ENCODE measurements around the gene KMT2B.
A peak's percentile ranks its signal among the peaks of the same experiment; 100 is the strongest.
"Not testable (repeated sequence)": the region's sequence is repeated elsewhere in the genome, so short reads cannot be mapped to it uniquely, and the experiment has no call there.

KMT2B gene, protein sequence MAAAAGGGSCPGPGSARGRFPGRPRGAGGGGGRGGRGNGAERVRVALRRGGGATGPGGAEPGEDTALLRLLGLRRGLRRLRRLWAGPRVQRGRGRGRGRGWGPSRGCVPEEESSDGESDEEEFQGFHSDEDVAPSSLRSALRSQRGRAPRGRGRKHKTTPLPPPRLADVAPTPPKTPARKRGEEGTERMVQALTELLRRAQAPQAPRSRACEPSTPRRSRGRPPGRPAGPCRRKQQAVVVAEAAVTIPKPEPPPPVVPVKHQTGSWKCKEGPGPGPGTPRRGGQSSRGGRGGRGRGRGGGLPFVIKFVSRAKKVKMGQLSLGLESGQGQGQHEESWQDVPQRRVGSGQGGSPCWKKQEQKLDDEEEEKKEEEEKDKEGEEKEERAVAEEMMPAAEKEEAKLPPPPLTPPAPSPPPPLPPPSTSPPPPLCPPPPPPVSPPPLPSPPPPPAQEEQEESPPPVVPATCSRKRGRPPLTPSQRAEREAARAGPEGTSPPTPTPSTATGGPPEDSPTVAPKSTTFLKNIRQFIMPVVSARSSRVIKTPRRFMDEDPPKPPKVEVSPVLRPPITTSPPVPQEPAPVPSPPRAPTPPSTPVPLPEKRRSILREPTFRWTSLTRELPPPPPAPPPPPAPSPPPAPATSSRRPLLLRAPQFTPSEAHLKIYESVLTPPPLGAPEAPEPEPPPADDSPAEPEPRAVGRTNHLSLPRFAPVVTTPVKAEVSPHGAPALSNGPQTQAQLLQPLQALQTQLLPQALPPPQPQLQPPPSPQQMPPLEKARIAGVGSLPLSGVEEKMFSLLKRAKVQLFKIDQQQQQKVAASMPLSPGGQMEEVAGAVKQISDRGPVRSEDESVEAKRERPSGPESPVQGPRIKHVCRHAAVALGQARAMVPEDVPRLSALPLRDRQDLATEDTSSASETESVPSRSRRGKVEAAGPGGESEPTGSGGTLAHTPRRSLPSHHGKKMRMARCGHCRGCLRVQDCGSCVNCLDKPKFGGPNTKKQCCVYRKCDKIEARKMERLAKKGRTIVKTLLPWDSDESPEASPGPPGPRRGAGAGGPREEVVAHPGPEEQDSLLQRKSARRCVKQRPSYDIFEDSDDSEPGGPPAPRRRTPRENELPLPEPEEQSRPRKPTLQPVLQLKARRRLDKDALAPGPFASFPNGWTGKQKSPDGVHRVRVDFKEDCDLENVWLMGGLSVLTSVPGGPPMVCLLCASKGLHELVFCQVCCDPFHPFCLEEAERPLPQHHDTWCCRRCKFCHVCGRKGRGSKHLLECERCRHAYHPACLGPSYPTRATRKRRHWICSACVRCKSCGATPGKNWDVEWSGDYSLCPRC (N-terminal part only)

DNA sequence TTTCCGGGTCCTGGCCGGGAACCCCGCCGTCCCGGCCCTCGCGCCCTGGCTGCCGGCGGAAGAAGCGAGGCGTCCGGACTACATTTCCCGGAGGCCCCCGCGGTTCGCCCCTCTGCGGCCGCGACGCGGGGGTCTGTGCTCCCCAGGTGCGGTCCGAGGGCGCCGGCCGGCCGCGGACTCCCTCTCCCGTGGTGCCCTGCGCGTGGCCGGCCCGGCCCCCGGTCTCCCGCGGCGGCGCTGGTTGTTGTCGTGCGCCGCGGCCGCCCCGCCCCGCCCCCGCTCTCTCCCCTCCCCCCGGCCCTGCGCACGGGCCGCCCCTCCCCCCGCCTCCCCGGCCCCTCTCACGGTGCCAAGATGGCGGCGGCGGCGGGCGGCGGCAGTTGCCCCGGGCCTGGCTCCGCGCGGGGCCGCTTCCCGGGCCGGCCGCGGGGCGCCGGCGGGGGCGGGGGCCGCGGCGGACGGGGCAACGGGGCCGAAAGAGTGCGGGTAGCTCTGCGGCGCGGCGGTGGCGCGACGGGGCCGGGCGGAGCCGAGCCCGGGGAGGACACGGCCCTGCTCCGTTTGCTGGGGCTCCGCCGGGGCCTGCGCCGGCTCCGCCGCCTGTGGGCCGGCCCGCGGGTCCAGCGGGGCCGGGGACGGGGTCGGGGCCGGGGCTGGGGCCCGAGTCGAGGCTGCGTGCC, at the start of gene KMT2B:
KMT2B (plus strand) TSS at position 339 of the 680 bp plus-strand sequence; CDS start at position 355, 16 bp downstream.
- DNase-seq: no peak

DNA sequence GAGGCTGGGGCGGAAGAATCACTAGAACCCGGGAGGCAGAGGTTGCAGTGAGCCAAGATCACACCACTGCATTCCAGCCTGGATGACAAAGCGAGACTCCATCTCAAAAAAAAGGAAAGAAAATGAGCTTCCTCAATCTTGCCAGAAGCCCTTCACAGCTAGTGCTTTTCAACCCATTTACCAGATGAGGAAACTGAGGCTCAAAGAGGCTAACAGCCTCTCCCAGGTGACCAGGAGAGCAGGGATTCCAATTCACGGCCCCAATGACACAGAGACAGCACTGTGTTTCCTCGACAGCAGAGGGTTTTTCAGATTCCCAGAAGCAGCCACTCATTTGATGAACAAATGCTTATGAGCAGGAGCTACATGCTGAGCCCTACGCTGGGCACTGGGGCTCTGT, 48.2 kb upstream of the KMT2B start:
- DNase-seq: no peak

DNA sequence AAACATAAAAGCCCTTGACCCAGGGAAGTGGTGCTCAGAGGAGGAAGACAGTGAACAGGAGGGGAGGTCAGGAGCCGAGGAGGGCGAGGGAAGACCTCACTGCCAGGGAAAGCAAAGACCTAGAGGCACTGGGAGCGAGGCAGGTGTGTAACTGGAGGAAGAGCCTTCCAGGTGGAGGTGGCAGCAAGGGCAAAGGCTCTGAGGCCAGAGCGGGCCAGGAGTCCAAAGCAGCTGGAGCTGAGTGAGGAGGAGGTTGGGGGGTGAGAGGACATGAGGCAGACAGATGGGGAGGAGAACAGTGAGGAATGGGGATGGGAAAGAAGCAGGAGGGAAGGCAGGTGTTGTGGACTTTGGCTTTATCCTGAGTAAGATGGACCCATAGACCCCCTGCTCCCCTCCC, 47.8 kb upstream of the KMT2B start:
- no peak for DNase-seq

DNA sequence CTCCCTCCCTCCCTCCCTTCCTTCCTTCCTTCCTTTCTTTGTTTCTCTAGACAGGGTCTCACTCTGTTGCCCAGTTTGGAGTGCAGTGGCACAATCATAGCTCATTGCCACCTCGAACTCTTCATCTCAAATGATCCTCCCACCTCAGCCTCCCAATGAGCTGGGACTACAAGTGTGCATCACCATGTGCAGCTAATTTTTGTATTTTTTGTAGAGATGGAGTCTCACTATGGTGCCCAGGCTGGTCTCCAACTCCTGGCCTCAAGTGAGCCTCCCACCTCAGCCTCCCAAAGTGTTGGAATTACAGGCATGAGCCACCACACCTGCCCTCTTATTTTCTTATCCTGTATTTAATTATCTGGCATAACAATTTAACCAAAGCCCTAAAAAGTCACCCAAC, 47.1 kb upstream of the KMT2B start:
- no peak for DNase-seq

DNA sequence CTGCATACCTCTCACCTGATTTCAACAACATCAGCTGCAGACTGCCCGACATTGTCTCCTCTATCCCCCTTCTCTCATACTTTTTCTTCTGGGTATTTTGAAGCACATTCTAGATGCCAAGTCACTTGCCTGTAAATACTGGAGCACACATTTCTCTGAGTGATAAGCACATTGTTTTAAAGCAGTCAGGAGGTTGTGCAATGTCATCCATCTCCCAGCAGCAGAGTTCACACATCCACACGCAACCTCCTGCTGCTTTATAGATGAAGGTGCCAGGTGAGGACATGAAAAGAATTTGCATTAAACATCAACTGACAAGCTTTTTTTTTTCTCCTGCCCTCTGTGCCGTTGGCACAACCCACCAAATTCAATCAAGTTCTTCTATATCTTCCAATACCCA, 46.0 kb upstream of the KMT2B start:
- DNase-seq: no peak

DNA sequence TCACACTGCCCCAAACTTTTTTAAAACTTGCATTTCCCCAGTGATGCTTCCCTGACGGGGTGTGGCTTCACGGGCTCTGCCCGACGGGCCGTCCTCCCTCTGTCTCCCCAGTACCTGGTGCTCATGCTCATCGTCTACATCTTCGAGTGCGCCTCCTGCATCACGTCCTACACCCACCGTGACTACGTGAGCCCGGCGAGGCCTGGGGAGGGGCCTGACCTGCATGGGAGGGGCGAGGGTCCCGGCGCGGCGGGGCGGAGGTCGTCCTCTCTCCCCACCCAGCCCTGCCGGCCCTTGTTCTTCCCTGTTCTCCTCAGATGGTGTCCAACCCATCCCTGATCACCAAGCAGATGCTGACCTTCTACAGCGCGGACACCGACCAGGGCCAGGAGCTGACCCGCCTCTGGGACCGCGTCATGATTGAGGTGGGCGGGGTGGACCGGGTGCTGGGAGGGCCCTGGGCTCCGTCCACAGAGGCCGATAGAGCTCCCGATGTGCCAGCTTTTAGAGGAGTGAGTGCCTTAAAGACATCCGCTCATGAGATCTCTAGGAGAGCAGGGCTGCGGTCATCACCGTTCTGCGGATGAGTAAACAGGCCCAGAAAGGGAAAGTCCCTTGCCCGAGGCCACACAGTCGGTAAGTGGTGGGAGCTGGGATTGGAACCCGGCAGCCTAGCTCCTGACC, 44.5 kb upstream of the KMT2B start:
- DNase-seq: peak; percentile 25 to 45

DNA sequence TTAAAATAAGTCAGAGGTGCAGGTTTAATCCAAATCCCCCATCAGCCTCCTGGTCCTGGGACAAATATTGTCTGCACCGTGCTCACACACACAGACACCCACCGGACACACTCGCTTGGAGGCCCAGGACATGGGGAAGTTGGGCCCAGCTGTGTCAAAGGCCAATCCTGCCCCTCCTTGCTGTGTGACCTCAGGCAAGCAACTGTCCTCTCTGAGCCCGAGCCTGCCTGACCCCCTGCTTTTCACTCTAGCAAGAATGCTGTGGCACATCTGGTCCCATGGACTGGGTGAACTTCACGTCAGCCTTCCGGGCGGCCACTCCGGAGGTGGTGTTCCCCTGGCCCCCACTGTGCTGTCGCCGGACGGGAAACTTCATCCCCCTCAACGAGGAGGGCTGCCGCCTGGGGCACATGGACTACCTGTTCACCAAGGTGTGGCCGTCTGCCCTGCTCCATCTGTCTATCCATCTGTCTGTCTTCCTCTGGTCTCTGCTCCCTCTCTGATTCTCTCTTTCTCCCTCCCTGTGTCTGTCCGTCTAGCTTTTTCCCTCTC, 42.1 kb upstream of the KMT2B start:
- DNase-seq: no peak

DNA sequence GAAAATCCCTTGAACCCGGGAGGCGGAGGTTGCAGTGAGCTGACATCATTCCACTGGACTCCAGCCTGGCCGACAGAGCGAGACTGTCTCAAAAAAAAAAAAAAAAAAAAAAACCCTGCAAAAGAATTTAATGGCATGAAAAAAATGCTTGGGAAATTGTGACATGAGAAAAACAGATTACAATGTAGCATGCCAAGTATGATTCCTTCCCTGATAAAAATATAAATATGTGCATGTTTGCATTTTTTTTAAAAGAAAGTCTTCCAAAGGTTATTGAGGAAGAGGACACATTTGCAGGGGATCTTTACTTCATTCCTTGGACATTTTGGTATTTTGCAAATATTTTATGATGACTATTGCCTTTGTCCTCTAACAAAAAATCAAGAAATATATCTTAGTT, 28.0 kb upstream of the KMT2B start:
- no peak for DNase-seq

DNA sequence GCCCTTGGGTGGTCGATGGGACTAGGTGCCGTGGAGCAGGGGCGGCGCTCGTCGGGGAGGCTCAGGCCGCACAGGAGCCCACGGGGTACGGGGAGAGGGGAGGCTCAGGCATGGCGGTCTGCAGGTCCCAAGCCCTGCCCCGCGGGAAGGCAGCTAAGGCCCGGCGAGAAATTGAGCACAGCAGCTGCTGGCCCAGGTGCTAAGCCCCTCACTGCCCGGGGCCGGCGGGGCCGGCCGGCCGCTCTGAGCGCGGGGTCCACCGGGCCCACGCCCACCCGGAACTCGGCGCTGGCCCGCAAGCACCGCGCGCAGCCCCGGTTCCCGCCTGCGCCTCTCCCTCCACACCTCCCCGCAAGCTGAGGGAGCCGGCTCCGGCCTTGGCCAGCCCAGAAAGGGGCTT, 26.7 kb upstream of the KMT2B start:
- not testable (repeated sequence) for DNase-seq

DNA sequence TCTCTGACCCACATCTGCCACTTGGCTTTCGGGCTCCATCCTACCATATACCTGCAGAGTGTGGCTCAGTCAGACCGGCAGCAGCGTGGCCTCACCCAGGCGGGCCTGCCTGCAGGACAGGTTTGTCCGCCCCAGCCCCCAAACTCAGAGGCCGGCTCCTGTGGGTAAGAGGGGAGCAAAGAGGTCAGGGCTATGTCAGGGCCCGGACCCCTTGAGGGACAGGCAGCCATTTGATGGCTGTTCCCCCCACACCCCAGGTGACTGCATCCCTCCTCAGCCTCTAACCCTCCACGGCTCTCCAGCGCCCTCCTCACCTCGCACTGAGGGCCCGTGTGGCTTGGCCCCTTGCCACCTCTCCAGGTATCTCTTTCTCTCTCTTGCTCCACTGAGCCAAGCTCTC, 25.8 kb upstream of the KMT2B start:
- DNase-seq: no peak

DNA sequence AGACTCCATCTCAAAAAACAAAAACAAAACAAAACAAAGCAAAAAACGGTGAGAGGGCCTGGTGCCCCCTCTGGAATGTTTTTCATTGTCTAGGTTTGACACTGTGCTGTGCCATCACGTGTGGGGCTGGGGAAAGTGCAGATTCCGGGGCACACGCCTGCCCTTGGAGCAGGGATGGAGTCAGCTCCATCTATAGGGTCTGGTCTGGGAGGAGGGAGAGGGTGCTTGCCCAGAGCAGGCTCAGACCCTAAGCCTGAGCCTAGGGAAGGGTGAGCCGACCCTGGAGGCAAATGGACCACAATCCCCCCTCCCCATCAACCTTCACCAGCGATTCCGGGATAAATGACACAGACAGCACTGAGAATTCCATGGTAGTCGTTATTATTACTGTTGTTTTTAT, 24.4 kb upstream of the KMT2B start:
- no peak for DNase-seq

DNA sequence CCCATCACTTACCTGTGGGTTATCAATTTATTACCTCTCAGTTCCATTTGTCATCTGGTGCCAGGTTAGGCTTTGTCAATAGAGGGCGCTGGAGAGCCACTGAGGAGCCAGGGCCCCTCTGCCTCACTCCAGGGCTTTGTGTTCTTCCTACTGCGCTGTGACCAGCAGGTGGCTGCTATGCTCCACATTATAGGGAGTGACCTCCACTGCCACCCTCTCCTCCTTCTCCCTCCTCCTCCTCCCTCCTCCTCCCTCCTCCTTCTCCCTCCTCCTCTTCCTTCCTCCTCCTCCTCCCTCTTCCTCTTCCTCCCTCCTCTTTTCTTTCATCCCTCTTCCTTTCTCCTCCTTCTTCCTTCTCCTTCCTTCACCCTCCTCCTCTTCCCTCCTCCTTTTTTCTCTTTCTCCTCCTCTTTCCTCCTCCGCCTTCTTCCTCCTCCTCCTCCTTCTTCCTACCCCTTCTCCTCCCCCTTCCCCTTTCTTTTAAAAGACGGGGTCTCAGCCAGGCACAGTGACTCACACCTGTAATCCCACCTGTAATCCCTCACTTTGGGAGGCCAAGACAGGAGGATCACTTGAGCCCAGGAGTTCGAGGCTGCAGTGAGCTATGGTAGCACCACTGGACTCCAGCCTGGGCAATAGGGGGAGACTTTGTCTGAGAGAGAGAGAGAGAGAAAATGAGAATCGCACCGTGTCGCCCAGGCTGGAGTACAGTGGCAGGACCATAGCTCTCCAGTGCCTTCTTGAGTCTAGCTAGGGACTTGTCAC, 23.8 kb upstream of the KMT2B start:
- peak; percentile 91 to 94 for DNase-seq

DNA sequence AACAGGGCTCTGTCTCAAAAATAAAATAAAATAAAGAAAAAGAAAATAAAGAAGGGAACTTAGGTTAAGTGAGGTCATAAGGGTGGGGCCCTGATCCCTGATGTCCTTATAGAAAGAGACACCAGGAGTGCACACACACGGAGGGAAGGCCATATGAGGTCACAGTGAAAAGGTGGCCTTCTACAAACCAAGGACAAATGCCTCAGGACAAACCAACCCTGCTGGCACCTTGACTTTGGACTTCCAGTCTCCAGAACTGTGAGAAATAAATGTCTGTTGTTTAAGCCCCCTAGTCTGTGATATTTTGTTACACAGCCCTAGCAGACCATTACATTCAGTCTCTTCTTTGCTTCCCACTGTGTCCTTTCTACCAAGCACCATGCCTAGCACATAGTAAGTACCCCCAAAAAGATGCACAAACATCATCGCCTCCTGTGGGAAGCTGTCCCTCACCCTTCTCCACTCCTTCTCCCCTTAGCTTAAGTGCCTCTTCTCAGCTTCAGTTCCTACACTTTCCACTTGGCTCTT, 21.8 kb upstream of the KMT2B start:
- no peak for DNase-seq

DNA sequence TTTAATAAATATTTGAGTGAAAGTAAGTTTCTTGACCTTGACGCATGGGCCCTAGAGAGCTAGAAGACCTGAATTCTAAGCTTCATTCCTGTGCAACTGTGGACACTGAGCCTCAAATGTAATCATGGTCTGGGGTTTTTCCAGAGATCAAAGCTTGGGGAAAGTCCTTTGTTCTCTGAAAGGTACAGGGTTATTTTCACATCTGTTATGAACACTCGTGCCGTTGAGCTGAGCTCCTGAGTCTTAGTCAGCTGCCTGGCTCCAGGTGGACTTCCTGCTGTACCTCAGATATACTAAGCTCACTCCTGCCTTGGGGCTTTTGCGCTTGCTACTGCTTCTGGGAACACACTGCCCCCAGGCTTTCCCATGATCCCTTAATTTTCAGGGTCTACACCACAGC, 21.0 kb upstream of the KMT2B start:
- no peak for DNase-seq

DNA sequence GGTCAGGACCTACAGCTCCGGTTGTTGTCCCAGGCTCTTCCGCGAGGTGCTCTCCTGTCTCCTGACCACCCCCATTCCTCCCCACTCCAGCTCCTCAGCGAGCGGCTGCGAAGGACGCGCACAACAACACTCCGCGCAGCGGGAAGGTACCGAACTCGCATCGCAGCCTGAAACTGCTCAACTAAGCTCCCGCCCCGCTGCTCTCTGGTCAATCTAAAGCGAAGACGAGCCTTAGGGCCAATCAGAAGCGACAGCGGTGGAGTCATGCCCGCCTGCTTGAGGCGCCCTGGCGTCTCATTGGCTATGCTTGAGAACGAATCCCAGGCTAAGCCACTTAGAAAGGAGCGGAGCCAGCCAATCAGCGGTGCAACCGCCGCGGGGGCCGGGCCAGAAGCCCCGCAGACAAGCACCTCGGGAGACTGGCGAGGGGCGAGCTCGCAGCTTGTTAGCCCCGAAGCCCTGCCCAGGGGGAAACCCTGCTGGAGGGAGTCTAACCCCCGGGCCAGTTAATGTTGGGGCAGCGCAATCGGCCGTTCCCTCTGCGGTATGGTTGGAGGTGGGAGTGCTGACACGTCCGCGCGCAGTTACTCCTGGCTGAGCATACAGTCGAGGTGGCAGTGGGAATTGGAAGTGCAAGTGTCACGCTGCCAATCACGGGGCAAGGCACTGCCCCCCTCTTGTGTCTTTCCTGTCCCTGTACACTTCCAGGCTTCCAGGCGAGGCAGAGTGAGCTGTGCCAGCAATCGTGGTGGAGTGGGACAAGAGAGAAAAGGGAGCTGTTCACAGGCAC, 15.4 kb upstream of the KMT2B start:
- DNase-seq: peak; percentile 96 to 97

DNA sequence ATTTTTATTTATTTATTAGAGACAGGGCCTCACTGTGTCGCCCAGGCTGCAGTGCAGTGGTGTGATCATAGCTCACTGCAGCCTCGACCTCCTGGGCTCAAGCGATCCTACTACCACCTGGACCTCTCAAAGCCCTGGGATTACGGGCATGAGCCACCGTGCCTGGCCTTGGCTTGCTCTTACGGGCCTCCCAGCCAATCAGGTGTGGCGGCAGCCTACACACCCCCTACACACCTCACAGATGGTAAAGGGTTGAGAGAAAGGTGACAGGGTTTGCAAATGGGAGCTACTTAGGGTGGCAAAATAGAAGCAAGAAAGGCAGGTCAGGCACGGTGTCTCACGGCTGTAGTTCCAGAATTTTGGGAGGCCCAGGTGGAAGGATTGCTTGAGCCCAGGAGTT, 14.5 kb upstream of the KMT2B start:
- no peak for DNase-seq

DNA sequence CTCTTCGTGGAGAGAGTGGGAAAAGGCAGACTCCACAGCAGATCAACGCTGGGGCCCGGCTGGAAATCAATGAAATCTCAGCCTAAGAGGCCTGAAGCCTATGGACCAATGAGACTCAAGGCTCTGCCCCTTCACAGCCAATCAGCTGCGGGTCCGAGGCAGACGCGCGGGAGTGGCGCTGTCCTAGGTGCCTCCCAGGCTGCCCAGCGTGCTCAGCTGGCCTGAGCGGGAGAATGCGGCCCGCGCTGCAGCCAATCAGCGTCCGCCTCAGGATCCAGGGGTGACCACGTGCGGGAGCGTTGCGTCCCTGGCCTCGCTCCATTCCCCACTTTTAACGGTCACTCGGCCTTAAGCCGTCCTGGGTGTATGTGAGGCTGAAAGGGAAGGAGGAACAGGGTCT, 13.6 kb upstream of the KMT2B start, which contains the start of gene ZBTB32:
ZBTB32 (plus strand) TSS at position 341 of the 400 bp plus-strand sequence. CDS start 10,069 bp downstream, outside the sequence.
- no peak for DNase-seq

DNA sequence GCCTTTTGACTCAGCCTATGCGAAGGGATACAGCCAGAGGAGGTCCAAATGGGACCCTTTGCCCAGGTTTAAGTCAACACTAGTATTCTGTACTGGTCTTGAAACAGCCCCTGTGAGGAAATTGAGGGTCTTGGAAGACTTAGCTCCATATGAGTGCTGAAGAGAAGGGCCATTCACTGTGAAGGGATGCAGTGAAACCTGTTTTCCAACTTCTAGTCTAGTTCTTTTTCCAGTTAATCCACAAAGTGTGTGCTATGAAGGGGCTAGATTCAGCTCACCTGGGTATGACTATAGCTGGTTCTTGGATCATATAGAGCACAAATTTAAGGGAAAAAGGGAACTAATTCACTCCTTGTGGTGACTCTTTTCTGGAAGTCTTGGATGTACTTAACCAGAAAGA, 9.4 kb upstream of the KMT2B start:
- DNase-seq: no peak
